Cardiac muscle cell (in vitro differentiated cells and primary cell): ENCODE results near the gene TK2. TPM values are rescaled to one million over a fixed set of nuclear protein-coding genes. Genes with fewer than 3 reads are reported as not detected.

ENCODE experiments used
- DNase-seq, 2 donors: peaks; one replicate each; pipeline versions ENCODE4 v3.0.0 to v3.0.0-alpha.2; 2010 to 2017; ENCODE audit warnings: low read depth in 1 of 2, low spot score in 1 of 2
- H3K27ac ChIP-seq: fragments of 200-600 bp; sonication (generic); 2 replicates; pipeline ENCODE4 v1.5.1; 2016
- H3K27me3 ChIP-seq: fragments of 200-600 bp; sonication (generic); 2 replicates; pipeline ENCODE4 v1.6.0; 2016; ENCODE audit warnings: control low read depth
- H3K36me3 ChIP-seq: fragments of 200-600 bp; sonication (generic); 2 replicates; pipeline ENCODE4 v1.5.1; 2016; ENCODE audit warnings: control low read depth
- H3K4me1 ChIP-seq: fragments of 200-600 bp; sonication (generic); 2 replicates; pipeline ENCODE4 v1.8.1; 2017; ENCODE audit warnings: low read depth, mild to moderate bottlenecking, mixed run types
- H3K4me3 ChIP-seq: fragments of 200-600 bp; sonication (generic); 2 replicates; pipeline ENCODE4 v1.5.1; 2016; ENCODE audit warnings: mild to moderate bottlenecking
- H3K9me3 ChIP-seq: fragments of 200-600 bp; sonication (generic); 2 replicates; pipeline ENCODE4 v1.5.1; 2017; ENCODE audit warnings: low read depth, mild to moderate bottlenecking, control low read depth
- polyA plus RNA-seq: library from polyadenylated mRNA; unstranded; fragments of >200 nt; fragmentation: Nextera tagmentation; extraction: Ambion mirVana; gene quantifications from 2 replicates; pipeline ENCODE4 v1.2.1, GENCODE V29; 2016
- total RNA-seq: library from RNA; depleted of rRNA; stranded (reverse); fragments of >200 nt; gene quantifications from 2 replicates; pipeline ENCODE4 v1.2.3, GENCODE V29; 2016
- TF ChIP-seq, protein P1 (sequence below): IDR thresholded peaks from 2 replicates; pipeline ENCODE4 v1.5.1; 2012; ENCODE audit warnings: low read depth, mild to moderate bottlenecking, low read length

The TK2 gene
- total and polyA plus RNA-seq, 2 experiments from 2014 or later: 19.8 to 20.9 TPM

DNA sequence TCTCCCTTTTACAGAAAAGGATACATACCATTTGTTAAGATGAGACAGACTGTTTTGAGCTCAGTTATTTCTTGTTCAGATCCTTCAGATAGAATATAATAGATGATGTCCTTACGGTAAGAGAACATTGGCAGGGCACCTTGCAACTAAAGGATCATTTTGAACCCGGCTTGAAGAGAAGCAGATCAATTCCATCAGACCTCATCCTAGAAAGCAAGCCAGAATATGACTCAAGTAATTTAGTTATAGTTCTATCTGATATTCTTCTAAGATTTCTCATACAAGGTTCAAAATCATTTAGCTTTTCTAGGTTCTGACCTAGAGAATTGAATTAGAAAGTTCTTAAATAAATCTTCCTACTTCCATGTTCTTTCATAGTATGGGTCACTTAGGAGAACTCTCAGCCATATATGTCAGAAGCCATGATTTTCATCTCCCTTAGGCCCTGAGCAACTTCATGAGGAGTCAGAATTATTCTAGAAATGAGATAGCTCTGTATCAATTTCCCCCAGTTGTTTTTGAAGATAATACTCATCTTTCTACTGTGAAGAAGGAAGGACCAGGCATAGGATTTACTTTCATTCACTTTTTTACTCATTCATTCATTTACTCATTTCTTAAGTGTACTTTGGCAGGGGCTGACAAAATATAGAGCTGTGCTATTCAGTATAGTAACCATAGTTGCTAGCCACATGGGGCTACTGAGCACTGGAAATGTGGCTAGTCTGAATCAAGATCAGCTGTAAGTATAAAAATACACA lies 13.8 kb upstream of the TK2 start:
- H3K4me1 ChIP-seq: peaks cover 5% of the 10 kb centered on the region
- no peaks in the 10 kb centered on the region for H3K27me3 ChIP-seq
- H3K9me3 ChIP-seq: no peaks in the 10 kb centered on the region
- H3K4me3 ChIP-seq: no peak overlapping the region
- H3K36me3 ChIP-seq: no peaks in the 10 kb centered on the region
- H3K27ac ChIP-seq: no peak overlapping the region
- no peak for DNase-seq
- TF ChIP-seq, protein P1, sequence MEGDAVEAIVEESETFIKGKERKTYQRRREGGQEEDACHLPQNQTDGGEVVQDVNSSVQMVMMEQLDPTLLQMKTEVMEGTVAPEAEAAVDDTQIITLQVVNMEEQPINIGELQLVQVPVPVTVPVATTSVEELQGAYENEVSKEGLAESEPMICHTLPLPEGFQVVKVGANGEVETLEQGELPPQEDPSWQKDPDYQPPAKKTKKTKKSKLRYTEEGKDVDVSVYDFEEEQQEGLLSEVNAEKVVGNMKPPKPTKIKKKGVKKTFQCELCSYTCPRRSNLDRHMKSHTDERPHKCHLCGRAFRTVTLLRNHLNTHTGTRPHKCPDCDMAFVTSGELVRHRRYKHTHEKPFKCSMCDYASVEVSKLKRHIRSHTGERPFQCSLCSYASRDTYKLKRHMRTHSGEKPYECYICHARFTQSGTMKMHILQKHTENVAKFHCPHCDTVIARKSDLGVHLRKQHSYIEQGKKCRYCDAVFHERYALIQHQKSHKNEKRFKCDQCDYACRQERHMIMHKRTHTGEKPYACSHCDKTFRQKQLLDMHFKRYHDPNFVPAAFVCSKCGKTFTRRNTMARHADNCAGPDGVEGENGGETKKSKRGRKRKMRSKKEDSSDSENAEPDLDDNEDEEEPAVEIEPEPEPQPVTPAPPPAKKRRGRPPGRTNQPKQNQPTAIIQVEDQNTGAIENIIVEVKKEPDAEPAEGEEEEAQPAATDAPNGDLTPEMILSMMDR: no peak

DNA sequence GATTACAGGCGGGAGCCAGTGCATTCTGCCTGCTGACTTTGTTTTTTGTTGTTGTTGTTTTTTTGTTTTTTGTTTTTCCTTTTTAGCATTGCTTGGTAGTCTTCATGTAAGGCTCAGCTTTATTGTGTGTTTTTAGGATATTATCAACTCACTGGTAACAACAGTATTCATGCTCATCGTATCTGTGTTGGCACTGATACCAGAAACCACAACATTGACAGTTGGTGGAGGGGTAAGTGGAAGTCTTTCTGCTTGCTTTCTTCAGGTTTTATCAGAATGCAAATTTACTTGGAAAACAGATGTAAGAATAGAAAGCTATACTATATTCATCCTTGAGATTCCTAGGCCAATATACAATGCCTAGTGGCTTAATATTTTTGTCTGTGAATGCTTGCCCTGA lies 13.1 kb upstream of the TK2 start:
- H3K4me1 ChIP-seq: peaks cover 5% of the 10 kb centered on the region
- no peaks in the 10 kb centered on the region for H3K9me3 ChIP-seq
- no peaks in the 10 kb centered on the region for H3K27me3 ChIP-seq
- no peak overlapping the region for H3K4me3 ChIP-seq
- no peaks in the 10 kb centered on the region for H3K36me3 ChIP-seq
- no peak overlapping the region for H3K27ac ChIP-seq
- TF ChIP-seq, protein P1: no peak
- DNase-seq: no peak

DNA sequence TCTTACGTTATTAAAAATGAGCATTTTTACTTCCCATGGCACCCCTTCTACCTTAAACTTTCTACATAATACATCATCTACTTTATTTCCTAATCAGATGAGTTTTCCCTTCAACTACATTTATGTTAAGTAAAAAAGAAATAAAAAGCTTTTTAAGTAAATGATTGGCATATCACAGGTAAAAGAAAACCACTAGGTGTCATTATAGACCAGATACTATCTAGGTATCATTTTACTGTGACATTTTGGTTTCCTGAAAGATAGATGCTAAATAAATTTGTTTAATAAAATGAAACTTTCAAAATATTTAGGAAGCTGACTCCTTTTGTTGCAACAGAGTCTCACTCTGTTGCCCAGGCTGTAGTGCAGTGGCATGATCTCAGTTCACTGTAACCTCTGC lies 12.5 kb upstream of the TK2 start:
- Histone ChIP-seq H3K36me3 (no peaks in the 10 kb centered on the region), H3K9me3 (no peaks in the 10 kb centered on the region), H3K27me3 (no peaks in the 10 kb centered on the region), H3K4me1 (peaks cover 5% of the 10 kb centered on the region), H3K4me3 (no peak overlapping the region), H3K27ac (no peak overlapping the region)
- TF ChIP-seq, protein P1: no peak
- no peak for DNase-seq

DNA sequence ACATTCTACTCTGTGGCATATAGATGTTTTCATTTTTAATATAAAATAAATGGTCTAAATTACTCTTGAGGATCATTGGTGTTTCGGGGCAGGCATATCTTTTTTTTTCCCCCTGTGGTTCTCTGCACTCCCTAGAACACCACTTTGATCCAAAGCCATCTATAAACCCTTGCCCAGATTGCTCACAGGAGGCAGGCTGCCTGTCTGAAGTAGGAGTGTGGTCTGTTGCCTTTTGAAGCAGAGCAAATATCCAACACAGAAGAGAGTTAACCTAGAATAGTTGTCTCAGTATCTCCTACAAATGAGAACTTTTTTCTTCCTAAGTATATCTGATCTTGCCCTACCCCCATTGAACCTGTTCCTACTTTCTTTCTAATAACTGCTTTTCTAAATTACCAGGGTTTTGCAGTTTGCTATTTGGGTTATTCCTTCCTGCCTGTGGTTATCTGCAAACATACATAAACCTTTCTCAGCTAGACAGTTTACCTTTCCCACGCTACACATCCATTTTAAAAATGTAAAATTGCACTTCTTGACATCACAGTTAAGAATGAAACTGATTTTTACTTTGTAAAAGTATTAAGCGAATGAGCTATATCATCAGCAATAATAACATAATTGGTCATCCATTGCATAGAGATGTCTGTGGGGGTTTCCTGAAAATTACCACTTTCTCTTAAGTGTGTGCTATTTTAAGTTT lies 11.6 kb upstream of the TK2 start:
- no peaks in the 10 kb centered on the region for H3K27me3 ChIP-seq
- no peak overlapping the region for H3K4me3 ChIP-seq
- no peaks in the 10 kb centered on the region for H3K9me3 ChIP-seq
- H3K4me1 ChIP-seq: peaks cover 5% of the 10 kb centered on the region
- TF ChIP-seq, protein P1: no peak
- H3K27ac ChIP-seq: no peak overlapping the region
- no peak for DNase-seq
- no peaks in the 10 kb centered on the region for H3K36me3 ChIP-seq

DNA sequence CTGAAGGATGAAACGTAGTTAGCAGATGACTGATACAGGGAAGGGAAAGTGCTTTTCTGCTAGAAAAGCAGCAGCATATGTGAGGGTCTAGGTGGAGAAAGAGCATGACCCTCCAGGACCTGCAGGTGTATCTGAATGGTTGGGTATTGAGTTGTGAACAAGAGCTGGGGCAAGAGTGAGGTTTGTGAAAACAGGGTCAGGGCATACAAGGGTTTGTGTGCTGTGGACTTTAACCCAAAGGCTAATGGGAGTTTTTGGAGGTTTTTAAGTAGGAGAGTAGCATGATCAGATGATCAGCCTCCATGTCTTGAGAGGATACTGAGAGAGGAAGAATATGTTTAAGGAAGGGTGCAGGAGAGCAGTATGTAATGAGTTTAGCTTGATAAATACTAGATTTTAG lies 10.2 kb upstream of the TK2 start:
- TF ChIP-seq, protein P1: no peak
- no peaks in the 10 kb centered on the region for H3K27me3 ChIP-seq
- DNase-seq: no peak
- H3K36me3 ChIP-seq: no peaks in the 10 kb centered on the region
- H3K9me3 ChIP-seq: no peaks in the 10 kb centered on the region
- H3K4me1 ChIP-seq: peaks cover 5% of the 10 kb centered on the region
- H3K4me3 ChIP-seq: no peak overlapping the region
- no peak overlapping the region for H3K27ac ChIP-seq
